Stomach (tissue), 4 donors: ENCODE measurements around the gene TMEM88.
A peak's percentile ranks its signal among the peaks of the same experiment; 100 is the strongest.

Experiments
- POLR2AphosphoS5 ChIP-seq, 3 donors: sonication (generic); formaldehyde crosslinking; IDR thresholded peaks; one replicate each; pipeline ENCODE4 v1.6.1; 2016; ENCODE audit warnings: antibody characterized with exemption in 3 of 3
- TF ChIP-seq, protein P1 (sequence below), 7 experiments: fragments of 450-650 bp in 4 of 7; fragments of 200-600 bp in 3 of 7; sonication (generic) in 3 of 7; IDR thresholded peaks; one replicate each; pipeline ENCODE4 v1.5.1; 2016 to 2019; ENCODE audit warnings: antibody characterized with exemption in 7 of 7, control low read depth in 2 of 7, mild to moderate bottlenecking in 1 of 7

DNA sequence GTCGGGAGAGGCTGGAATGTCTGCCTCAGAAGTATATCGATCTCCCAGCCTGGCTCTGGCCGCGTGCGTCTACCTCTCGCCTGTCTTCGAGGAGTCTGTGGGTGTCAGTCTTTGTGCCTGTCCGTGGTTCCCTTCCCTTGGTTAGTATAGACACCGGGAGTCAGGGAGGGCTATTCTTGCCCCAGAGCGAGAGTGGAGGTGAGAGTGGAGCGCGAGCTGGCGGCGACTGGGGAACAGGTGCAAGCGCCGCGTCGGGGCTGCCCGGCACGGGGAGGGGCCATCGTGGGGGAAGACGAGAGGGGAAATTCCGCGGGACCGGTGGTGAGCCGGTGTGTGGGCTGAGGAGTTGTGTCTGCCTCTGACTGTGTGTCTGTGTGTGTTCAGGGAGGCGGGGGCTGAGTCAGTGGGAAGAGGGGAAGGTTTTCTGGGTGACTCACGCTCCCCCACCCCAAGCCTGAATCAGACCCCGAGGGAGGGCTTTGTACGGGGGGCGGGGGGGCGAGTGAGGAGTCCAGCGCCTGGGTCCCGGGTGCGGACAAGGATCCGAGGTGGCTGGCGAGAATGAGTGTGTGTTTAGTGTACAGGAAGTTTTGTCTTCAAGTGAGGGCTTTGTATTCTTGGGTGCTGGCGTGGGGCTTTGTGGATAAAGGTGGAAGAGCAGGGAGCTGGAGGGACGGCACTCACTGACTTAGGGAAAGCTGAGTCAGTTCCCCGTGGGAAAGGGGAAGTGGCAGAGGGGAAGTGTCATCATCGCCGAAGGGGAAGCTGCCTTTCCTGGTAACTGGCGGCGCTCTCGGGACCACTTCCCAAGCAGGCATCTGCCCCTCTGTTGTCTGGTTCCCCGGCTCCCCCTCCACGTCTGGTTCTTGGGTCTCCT lies 12.2 kb upstream of the TMEM88 start:
- TF ChIP-seq POLR2AphosphoS5 (IDR thresholded peaks at IDR 0.05): peak; percentile 43 to 86 (median 81)
- TF ChIP-seq, protein P1, sequence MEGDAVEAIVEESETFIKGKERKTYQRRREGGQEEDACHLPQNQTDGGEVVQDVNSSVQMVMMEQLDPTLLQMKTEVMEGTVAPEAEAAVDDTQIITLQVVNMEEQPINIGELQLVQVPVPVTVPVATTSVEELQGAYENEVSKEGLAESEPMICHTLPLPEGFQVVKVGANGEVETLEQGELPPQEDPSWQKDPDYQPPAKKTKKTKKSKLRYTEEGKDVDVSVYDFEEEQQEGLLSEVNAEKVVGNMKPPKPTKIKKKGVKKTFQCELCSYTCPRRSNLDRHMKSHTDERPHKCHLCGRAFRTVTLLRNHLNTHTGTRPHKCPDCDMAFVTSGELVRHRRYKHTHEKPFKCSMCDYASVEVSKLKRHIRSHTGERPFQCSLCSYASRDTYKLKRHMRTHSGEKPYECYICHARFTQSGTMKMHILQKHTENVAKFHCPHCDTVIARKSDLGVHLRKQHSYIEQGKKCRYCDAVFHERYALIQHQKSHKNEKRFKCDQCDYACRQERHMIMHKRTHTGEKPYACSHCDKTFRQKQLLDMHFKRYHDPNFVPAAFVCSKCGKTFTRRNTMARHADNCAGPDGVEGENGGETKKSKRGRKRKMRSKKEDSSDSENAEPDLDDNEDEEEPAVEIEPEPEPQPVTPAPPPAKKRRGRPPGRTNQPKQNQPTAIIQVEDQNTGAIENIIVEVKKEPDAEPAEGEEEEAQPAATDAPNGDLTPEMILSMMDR (IDR thresholded peaks at IDR 0.05): no peak
